Coronary artery (tissue), 2 donors: ENCODE results near the gene LGI1.

Experiments used
- DNase-seq: peaks from one replicate; pipeline ENCODE4 v3.0.0-alpha.2; 2017; ENCODE audit warnings: low spot score
- H3K27ac ChIP-seq, 2 donors: fragments of 200-600 bp; sonication (generic); one replicate each; pipeline ENCODE4 v1.5.1; 2016 to 2019
- H3K4me3 ChIP-seq: fragments of 200-600 bp; sonication (generic); 2 replicates; pipeline ENCODE4 v1.5.1; 2016; ENCODE audit warnings: mild to moderate bottlenecking, moderate library complexity
- TF ChIP-seq, protein P1 (sequence below): fragments of 200-600 bp; sonication (generic); IDR thresholded peaks from one replicate; pipeline ENCODE4 v1.5.1; 2019; ENCODE audit warnings: antibody characterized with exemption

LGI1 gene

GRCh38 chr10:93797825-93798224 lies 40.1 kb downstream of the LGI1 start:
- DNase-seq, result no peak
- no peak overlapping the region for H3K4me3 ChIP-seq
- H3K27ac ChIP-seq, result no peak overlapping the region
- TF ChIP-seq, protein P1, sequence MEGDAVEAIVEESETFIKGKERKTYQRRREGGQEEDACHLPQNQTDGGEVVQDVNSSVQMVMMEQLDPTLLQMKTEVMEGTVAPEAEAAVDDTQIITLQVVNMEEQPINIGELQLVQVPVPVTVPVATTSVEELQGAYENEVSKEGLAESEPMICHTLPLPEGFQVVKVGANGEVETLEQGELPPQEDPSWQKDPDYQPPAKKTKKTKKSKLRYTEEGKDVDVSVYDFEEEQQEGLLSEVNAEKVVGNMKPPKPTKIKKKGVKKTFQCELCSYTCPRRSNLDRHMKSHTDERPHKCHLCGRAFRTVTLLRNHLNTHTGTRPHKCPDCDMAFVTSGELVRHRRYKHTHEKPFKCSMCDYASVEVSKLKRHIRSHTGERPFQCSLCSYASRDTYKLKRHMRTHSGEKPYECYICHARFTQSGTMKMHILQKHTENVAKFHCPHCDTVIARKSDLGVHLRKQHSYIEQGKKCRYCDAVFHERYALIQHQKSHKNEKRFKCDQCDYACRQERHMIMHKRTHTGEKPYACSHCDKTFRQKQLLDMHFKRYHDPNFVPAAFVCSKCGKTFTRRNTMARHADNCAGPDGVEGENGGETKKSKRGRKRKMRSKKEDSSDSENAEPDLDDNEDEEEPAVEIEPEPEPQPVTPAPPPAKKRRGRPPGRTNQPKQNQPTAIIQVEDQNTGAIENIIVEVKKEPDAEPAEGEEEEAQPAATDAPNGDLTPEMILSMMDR, result no peak

- Histone ChIP-seq H3K27ac (no peak overlapping the region), H3K4me3 (no peak overlapping the region)
- TF ChIP-seq, protein P1, result no peak
- DNase-seq, result no peak
Observed at GRCh38 chr10:93799155-93799708, 41.5 kb downstream of the LGI1 start.

DNA sequence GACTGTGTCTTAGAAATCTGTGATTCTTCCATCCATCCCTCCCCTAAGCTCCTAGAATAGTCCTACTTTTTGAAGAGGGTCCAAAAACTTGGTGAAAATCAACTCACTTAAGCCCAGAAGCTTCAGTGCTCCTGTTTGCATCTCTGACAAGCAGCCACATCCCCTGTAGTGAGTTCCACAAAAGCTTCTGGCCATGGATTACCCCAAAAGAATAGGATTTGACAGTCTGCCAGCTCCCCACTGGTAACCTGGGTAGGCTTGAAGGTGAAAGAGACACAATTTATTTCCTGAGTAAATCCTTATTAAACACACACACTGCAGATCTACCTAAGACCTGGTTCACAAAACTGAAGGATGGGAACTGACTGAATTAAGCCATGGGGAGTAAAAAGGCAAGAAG lies 46.5 kb downstream of the LGI1 start:
- H3K4me3 ChIP-seq, result no peak overlapping the region
- no peak for DNase-seq
- TF ChIP-seq, protein P1, result no peak
- no peak overlapping the region for H3K27ac ChIP-seq

DNA sequence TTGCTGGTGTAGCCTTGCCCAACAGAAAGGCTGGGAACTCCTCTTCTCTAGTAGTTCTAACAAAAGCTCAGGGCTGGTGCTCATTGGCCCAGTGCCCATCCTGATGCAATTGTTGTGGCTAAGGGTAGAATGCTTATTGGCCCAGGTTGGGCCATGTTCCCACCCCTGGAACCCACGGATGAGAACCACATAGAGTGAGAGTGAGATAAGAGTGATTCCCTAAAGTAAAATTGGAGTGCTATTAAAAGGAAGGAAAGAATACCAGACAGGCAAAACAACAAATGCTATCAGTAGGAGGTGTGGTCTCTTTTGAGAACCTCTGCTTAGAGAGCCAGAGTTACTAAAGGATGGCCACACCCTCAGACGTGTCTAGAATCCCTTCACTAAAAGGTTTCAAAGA lies 49.2 kb downstream of the LGI1 start:
- Histone ChIP-seq H3K27ac (no peak overlapping the region), H3K4me3 (no peak overlapping the region)
- TF ChIP-seq, protein P1, result no peak
- DNase-seq, result no peak

GRCh38 chr10:93807371-93807770 lies 49.6 kb downstream of the LGI1 start:
- no peak for DNase-seq

DNA sequence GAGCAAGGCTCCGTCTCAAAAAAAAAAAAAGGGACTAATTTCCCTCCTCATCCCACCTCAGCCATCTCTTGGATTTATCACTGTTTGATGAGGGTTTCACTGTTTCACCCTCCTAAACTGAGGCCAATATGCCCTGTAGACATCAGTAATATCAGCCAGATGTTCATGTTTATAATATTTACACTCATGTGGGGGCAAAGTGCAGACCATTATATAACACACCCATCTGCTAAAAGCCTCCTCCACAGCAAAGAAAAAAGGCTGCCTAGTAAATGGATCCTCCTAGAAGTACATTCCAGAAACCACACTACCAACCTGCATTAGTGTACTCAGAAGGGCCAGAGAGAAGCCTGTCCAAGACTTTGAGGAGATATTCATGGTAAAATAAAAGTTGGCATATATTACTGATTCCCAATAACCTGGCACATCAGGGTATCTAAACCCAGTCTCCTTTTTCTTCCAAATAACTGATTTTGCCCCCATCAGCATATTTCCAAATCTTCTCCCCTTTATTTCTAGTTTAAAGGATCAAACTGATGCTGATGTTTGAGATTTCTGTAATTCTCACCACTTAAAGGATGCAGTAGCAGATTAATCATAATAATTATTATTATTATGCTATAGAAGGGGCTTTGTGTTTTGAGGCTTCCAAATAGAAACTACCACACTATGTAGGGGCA lies 55.1 kb downstream of the LGI1 start:
- H3K4me3 ChIP-seq, result no peak overlapping the region
- no peak for DNase-seq
- TF ChIP-seq, protein P1, result no peak
- H3K27ac ChIP-seq, result no peak overlapping the region

More at GRCh38 chr10:93807371-93807770, 49.6 kb downstream of the LGI1 start:
- no peak overlapping the region for H3K27ac ChIP-seq
- no peak overlapping the region for H3K4me3 ChIP-seq
- TF ChIP-seq, protein P1, result no peak
